ENCODE measurements around the gene ITIH5. TPM values are rescaled to one million over a fixed set of nuclear protein-coding genes. Genes with fewer than 3 reads are reported as not detected.
A peak's percentile ranks its signal among the peaks of the same experiment; 100 is the strongest.

ITIH5 gene
- total RNA-seq, 1 donor from 2014 or later = 4.0 TPM

DNA sequence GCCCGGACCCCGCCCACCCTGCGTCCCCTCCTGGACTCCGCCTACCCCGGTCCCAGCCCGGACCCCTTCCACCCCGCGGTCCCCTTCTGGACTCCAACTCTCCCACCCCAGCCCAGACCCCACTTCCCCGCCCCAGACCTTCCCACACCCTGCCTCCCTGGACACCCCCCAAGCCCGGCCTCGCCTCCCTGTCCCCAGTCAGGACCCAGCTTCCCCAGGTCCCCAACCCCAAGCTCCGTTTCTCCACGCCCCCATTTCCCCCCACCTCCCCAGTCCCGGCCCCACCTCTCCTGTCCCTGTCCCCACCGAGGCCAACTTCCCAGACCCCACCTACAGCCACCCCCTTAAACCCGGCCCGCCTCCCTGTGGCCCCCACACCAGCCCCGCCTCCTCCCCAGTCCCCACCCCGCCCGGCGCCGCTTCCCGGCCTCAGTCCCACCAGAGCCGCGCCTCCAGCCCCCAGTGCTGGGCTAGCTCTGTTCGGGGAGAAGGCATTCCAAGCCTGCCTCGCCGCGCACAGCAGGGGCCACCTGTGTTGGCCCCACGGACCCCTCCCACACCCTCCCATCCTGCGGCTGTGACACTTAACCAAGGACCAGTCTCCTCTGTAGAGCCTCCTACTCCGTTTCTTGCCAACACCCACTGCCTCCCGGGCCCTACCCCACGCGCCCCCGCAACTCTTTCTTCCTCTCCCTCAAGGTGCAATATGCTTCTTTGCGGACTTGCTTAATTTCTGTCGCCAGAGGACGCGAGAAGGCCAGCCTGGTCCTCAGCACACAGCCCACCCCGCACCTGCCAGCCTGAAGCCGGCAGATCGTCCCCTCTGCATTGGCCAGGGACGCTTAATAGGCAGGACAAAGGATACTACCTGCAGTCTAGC, 736 bp upstream of the ITIH5 start:
- no peaks in the 10 kb centered on the region for H3K9me3 Mint-ChIP-seq (ENCODE audit: unreplicated experiment)
- Histone ChIP-seq H2AFZ (ENCODE audit: low read depth, low read length) (no peak overlapping the region), H3K4me1 (ENCODE audit: insufficient read depth, low read length) (peaks cover 3% of the 10 kb centered on the region), H3K4me3 (ENCODE audit: insufficient read depth, low read depth, low read length) (no peak overlapping the region), H3K9me3 (ENCODE audit: insufficient read depth, low read depth, low read length) (no peaks in the 10 kb centered on the region), H3K4me2 (ENCODE audit: low read length) (peak overlapping the region; percentile 11), H3K27ac (ENCODE audit: low read depth, low read length) (no peak overlapping the region), H3K36me3 (ENCODE audit: insufficient read depth, low read length) (no peaks in the 10 kb centered on the region), H4K20me1 (ENCODE audit: insufficient read depth, low read length) (no peaks in the 10 kb centered on the region), H3K27me3 (ENCODE audit: insufficient read depth, low read length) (peaks cover 27% of the 10 kb centered on the region), H3K9ac (ENCODE audit: low read length) (no peak overlapping the region), H3K79me2 (ENCODE audit: insufficient read depth, low read length) (no peaks in the 10 kb centered on the region)
- no peak overlapping the region for H3K27ac Mint-ChIP-seq (ENCODE audit: unreplicated experiment)
- no peak for TF ChIP-seq CTCF (IDR thresholded peaks at IDR 0.05; ENCODE audit: insufficient read depth, low read depth, low read length)
- TF ChIP-seq EZH2 (IDR thresholded peaks at IDR 0.05; ENCODE audit: insufficient read depth, low read length) = no peak
- peaks cover 29% of the 10 kb centered on the region for H3K27me3 Mint-ChIP-seq (ENCODE audit: low read depth, unreplicated experiment)
- DNase-seq (ENCODE audit: low read depth) = no peak
- H3K4me1 Mint-ChIP-seq (ENCODE audit: low read depth, unreplicated experiment) = peaks cover 14% of the 10 kb centered on the region
- no peak for FAIRE-seq
- no peaks in the 10 kb centered on the region for H3K36me3 Mint-ChIP-seq (ENCODE audit: low read depth, unreplicated experiment)
- peak overlapping the region; percentile 82 for H3K4me3 Mint-ChIP-seq (ENCODE audit: unreplicated experiment)

DNA sequence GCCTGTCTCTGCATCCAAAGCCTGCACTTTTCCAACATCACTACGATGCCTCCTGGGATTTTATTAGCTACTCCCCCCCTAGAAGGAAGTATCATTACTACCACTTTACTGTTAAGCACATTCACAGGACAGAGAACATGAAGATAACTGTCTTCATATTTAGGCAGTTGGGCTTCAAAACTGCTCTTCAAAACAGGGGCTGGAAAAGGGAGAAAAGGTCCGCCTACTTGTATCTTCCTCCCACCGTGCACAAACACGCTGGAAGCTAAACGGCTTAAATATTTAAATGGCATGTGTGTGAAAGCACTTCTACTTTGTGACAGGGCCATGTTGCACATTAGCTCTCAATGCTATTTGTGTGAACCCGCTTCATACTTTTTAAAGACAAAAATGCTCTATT, 999 bp downstream of the ITIH5 start:
- peaks cover 34% of the 10 kb centered on the region for H3K27me3 Mint-ChIP-seq (ENCODE audit: low read depth, unreplicated experiment)

More for the DNA sequence above, 999 bp downstream of the ITIH5 start:
- FAIRE-seq (no peak), DNase-seq (ENCODE audit: low read depth) (no peak)
- Mint-ChIP-seq H3K36me3 (ENCODE audit: low read depth, unreplicated experiment) (no peaks in the 10 kb centered on the region), H3K27ac (ENCODE audit: unreplicated experiment) (no peak overlapping the region), H3K9me3 (ENCODE audit: unreplicated experiment) (no peaks in the 10 kb centered on the region), H3K4me3 (ENCODE audit: unreplicated experiment) (peak overlapping the region; percentile 85), H3K4me1 (ENCODE audit: low read depth, unreplicated experiment) (peaks cover 11% of the 10 kb centered on the region)
- no peaks in the 10 kb centered on the region for H3K79me2 ChIP-seq (ENCODE audit: insufficient read depth, low read length)
- H3K4me2 ChIP-seq (ENCODE audit: low read length) = peak overlapping the region; percentile 74
- H3K4me1 ChIP-seq (ENCODE audit: insufficient read depth, low read length) = peaks cover 3% of the 10 kb centered on the region
- H3K4me3 ChIP-seq (ENCODE audit: insufficient read depth, low read depth, low read length) = no peak overlapping the region
- H3K36me3 ChIP-seq (ENCODE audit: insufficient read depth, low read length) = no peaks in the 10 kb centered on the region
- H3K27ac ChIP-seq (ENCODE audit: low read depth, low read length) = no peak overlapping the region
- TF ChIP-seq CTCF (IDR thresholded peaks at IDR 0.05; ENCODE audit: insufficient read depth, low read depth, low read length) (no peak), EZH2 (IDR thresholded peaks at IDR 0.05; ENCODE audit: insufficient read depth, low read length) (no peak)
- no peaks in the 10 kb centered on the region for H3K9me3 ChIP-seq (ENCODE audit: insufficient read depth, low read depth, low read length)
- H4K20me1 ChIP-seq (ENCODE audit: insufficient read depth, low read length) = no peaks in the 10 kb centered on the region
- H3K9ac ChIP-seq (ENCODE audit: low read length) = no peak overlapping the region
- H2AFZ ChIP-seq (ENCODE audit: low read depth, low read length) = no peak overlapping the region
- peaks cover 27% of the 10 kb centered on the region for H3K27me3 ChIP-seq (ENCODE audit: insufficient read depth, low read length)
